ENCODE measurements around the gene CAST.
A peak's percentile ranks its signal among the peaks of the same experiment; 100 is the strongest.

The CAST gene

GRCh38 chr5:96675882-96676281 is 13.7 kb downstream of the CAST start:
- DNase-seq (ENCODE audit: low read depth) = no peak

- no peak for DNase-seq (ENCODE audit: low read depth)
Observed at GRCh38 chr5:96677496-96677895, 15.3 kb downstream of the CAST start.

GRCh38 chr5:96679293-96679692 is 17.1 kb downstream of the CAST start:
- DNase-seq (ENCODE audit: low read depth) = no peak

GRCh38 chr5:96680759-96681470 is 18.7 kb downstream of the CAST start:
- no peak for DNase-seq (ENCODE audit: low read depth)

- DNase-seq (ENCODE audit: low read depth) = no peak
Observed at GRCh38 chr5:96683392-96683791, 21.2 kb downstream of the CAST start.

GRCh38 chr5:96683810-96684209 is 21.6 kb downstream of the CAST start:
- no peak for DNase-seq (ENCODE audit: low read depth)

GRCh38 chr5:96687080-96687479 is 24.9 kb downstream of the CAST start:
- no peak for DNase-seq (ENCODE audit: low read depth)

GRCh38 chr5:96687812-96688453 is 25.8 kb downstream of the CAST start:
- no peak for DNase-seq (ENCODE audit: low read depth)

GRCh38 chr5:96690861-96691260 is 28.7 kb downstream of the CAST start:
- no peak for DNase-seq (ENCODE audit: low read depth)

GRCh38 chr5:96691503-96692303 is 29.5 kb downstream of the CAST start:
- peak; percentile 52 for DNase-seq (ENCODE audit: low read depth)

- no peak for DNase-seq (ENCODE audit: low read depth)
Observed at GRCh38 chr5:96692441-96692840, 30.3 kb downstream of the CAST start.

GRCh38 chr5:96699186-96699820 is 37.1 kb downstream of the CAST start:
- no peak for DNase-seq (ENCODE audit: low read depth)

GRCh38 chr5:96702503-96703383 is 40.6 kb downstream of the CAST start:
- DNase-seq (ENCODE audit: low read depth) = peak; percentile 92

GRCh38 chr5:96703384-96703920 is 41.3 kb downstream of the CAST start:
- no peak for DNase-seq (ENCODE audit: low read depth)

GRCh38 chr5:96703995-96704394 is 41.8 kb downstream of the CAST start:
- no peak for DNase-seq (ENCODE audit: low read depth)

GRCh38 chr5:96706433-96707111 is 44.4 kb downstream of the CAST start:
- DNase-seq (ENCODE audit: low read depth) = no peak

GRCh38 chr5:96708600-96708999 is 46.4 kb downstream of the CAST start:
- no peak for DNase-seq (ENCODE audit: low read depth)

GRCh38 chr5:96709152-96709821 is 47.1 kb downstream of the CAST start:
- DNase-seq (ENCODE audit: low read depth) = peak; percentile 54

- no peak for DNase-seq (ENCODE audit: low read depth)
Observed at GRCh38 chr5:96712100-96712746, 50.0 kb downstream of the CAST start.

GRCh38 chr5:96714450-96714849 is 52.3 kb downstream of the CAST start:
- no peak for DNase-seq (ENCODE audit: low read depth)

Data from GM04504 (cell line).